HepG2 (cell line): ENCODE results near the gene STON1. TPM values are rescaled to one million over a fixed set of nuclear protein-coding genes. Genes with fewer than 3 reads are reported as not detected.

Experiments
- ATAC-seq: fragments of 200-7000 bp; cut with Tn5 transposase; 3 replicates; pipeline ENCODE4 v1.9.1; 2020; ENCODE audit warnings: mild to moderate bottlenecking, moderate library complexity
- BruUV-seq: library from RNA; stranded (reverse); fragments of 400-500 nt; replicated peaks from 2 replicates; lab custom pipeline; 2021; lab: Mats Ljungman, UMichigan
- CTCF ChIA-PET: fragments of 300-600 bp; formaldehyde crosslinking; extraction: SDS; loops from one replicate; lab custom pipeline; 2021; ENCODE audit warnings: low total read pairs, inconsistent platforms, low intra/inter-chr PET ratio; lab: Yijun Ruan, JAX
- POLR2A ChIA-PET: fragments of 350-600 bp; sonication (Branson Sonifier 250); formaldehyde crosslinking; loops from one replicate; lab custom pipeline; 2020; ENCODE audit warnings: antibody characterized with exemption, inconsistent platforms; lab: Yijun Ruan, JAX
- DNase-seq: peaks from one replicate; pipeline ENCODE4 v3.0.0-alpha.2; 2015; ENCODE audit warnings: low spot score
- FAIRE-seq: peaks from 3 replicates; lab custom pipeline; 2011; peaks lifted over from hg19 to GRCh38; lab: Jason Lieb, UNC
- H2AFZ ChIP-seq: one replicate; pipeline ENCODE4 v1.6.1; 2011; ENCODE audit warnings: low read length, inconsistent platforms
- H3K27ac ChIP-seq: fragments of 300-600 bp; 3 replicates; pipeline ENCODE4 v1.8.0; 2011; ENCODE audit warnings: mixed run types, mild to moderate bottlenecking, mixed read lengths, low read length, inconsistent platforms; ENCODE audit not compliant: insufficient read depth; ENCODE audit errors: extremely low read length
- H3K27me3 ChIP-seq, 2 experiments: fragments of 200-600 bp in 1 of 2; 2 replicates in 1 of 2; 3 replicates in 1 of 2; pipeline versions ENCODE4 v1.6.0 to v1.8.0; 2011; ENCODE audit warnings: low read length in 2 of 2, mild to moderate bottlenecking in 2 of 2, moderate library complexity in 2 of 2, inconsistent platforms in 1 of 2; ENCODE audit not compliant: insufficient read depth in 2 of 2, control insufficient read depth in 1 of 2
- H3K36me3 ChIP-seq, 2 experiments: fragments of 200-600 bp in 1 of 2; replicated peaks in 1 of 2; 2 replicates in 1 of 2; 3 replicates in 1 of 2; pipeline versions ENCODE4 v1.5.1 to v1.8.0; 2011; ENCODE audit warnings: low read length in 2 of 2, inconsistent platforms in 1 of 2; ENCODE audit not compliant: insufficient read depth in 2 of 2, control insufficient read depth in 1 of 2
- H3K4me1 ChIP-seq: 2 replicates; pipeline ENCODE4 v1.5.1; 2012; ENCODE audit warnings: low read length, inconsistent platforms; ENCODE audit not compliant: insufficient read depth
- H3K4me2 ChIP-seq: 2 replicates; pipeline ENCODE4 v1.6.0; 2011; ENCODE audit warnings: low read depth, low read length, inconsistent platforms
- H3K4me3 ChIP-seq, 3 experiments: fragments of 200-600 bp in 1 of 3; sonication (generic), shearing (Covaris generic) in 1 of 3; replicated peaks in 1 of 3; 2 replicates each; pipeline ENCODE4 v1.5.1; 2011 to 2016; ENCODE audit warnings: low read length in 3 of 3, inconsistent platforms in 2 of 3, low read depth in 2 of 3, mild to moderate bottlenecking in 2 of 3, control low read depth in 1 of 3, mixed read lengths in 1 of 3; ENCODE audit not compliant: insufficient read depth in 1 of 3
- H3K79me2 ChIP-seq: one replicate; pipeline ENCODE4 v1.6.1; 2011; ENCODE audit warnings: low read length, inconsistent platforms; ENCODE audit not compliant: insufficient read depth
- H3K9ac ChIP-seq: 2 replicates; pipeline ENCODE4 v1.6.0; 2011; ENCODE audit warnings: mild to moderate bottlenecking, low read depth, low read length, inconsistent platforms; ENCODE audit not compliant: insufficient read depth
- H3K9me3 ChIP-seq: 2 replicates; pipeline ENCODE4 v1.5.1; 2012; ENCODE audit warnings: mild to moderate bottlenecking, low read length
- H4K20me1 ChIP-seq: 2 replicates; pipeline ENCODE4 v1.6.0; 2011; ENCODE audit warnings: inconsistent platforms, mild to moderate bottlenecking, low read length, moderate library complexity; ENCODE audit not compliant: insufficient read depth
- ARNTL ChIP-seq: sonication (generic); formaldehyde crosslinking; IDR thresholded peaks from 2 replicates; pipeline ENCODE4 v1.4.0; 2020; ENCODE audit warnings: mild to moderate bottlenecking, missing genetic modification reagents
- BORCS8-MEF2B ChIP-seq: sonication (generic); formaldehyde crosslinking; IDR thresholded peaks from 2 replicates; pipeline ENCODE4 v1.8.0; 2022; ENCODE audit warnings: mild to moderate bottlenecking, missing genetic modification reagents
- MXD3 ChIP-seq: IDR thresholded peaks from 2 replicates; pipeline ENCODE4 v1.6.1; 2016; ENCODE audit warnings: mild to moderate bottlenecking, missing biosample characterization, missing genetic modification reagents
- ZMAT3 ChIP-seq: sonication (generic); formaldehyde crosslinking; conservative IDR thresholded peaks from 2 replicates; pipeline ENCODE4 v1.7.0; 2021; ENCODE audit warnings: missing genetic modification reagents
- ZNF503 ChIP-seq: sonication (generic); formaldehyde crosslinking; IDR thresholded peaks from 2 replicates; pipeline ENCODE4 v1.4.0; 2020; ENCODE audit warnings: missing genetic modification reagents
- WGBS: methylation state at CpG from one replicate; pipeline ENCODE4 v1.1.6; 2017; ENCODE audit warnings: low lambda C conversion rate; 5-methylcytosine and 5-hydroxymethylcytosine counted together
- in situ Hi-C: cut with HindIII; loops from 2 replicates; pipeline ENCODE4 v1.10.0; 2017; ENCODE audit warnings: low pct_unique_long_range_greater_than_20kb; ENCODE audit not compliant: extremely low pct_ligation_motif_present
- intact Hi-C: fragments of 100-400 bp; cut with micrococcal nuclease; formaldehyde crosslinking; loops from one replicate; pipeline ENCODE4 v1.10.0; 2022; ENCODE audit not compliant: unreplicated experiment
- polyA plus RNA-seq, 8 experiments: library from polyadenylated mRNA; depleted of rRNA in 3 of 8; stranded (reverse) in 7 of 8; unstranded in 1 of 8; fragments of >200 nt; fragmentation: Illumina TruSeq in 4 of 8; extraction: Trizol in 4 of 8; gene quantifications; 2 replicates each; pipeline versions ENCODE4 v1.2.1 to v1.2.3, GENCODE V29; 2011 to 2016; ENCODE audit warnings: low read depth in 4 of 8, missing spikeins in 1 of 8, mixed read lengths in 1 of 8; ENCODE audit not compliant: insufficient read depth in 1 of 8
- total RNA-seq, 5 experiments: library from RNA; depleted of rRNA; stranded (reverse); fragments of >200 nt; fragmentation: Illumina TruSeq; extraction: Trizol; gene quantifications; 2 replicates each; pipeline ENCODE4 v1.2.3, GENCODE V29; 2016; ENCODE audit warnings: low read depth in 1 of 5

STON1 gene
- total and polyA plus RNA-seq, 2 of the 13 experiments (the other 11 are each of a cell fraction or from before 2014, with no cell fraction given) = 0.09 to 0.28 TPM

GRCh38 chr2:48548840-48549239 lies 18.9 kb downstream of the STON1 start:
- in situ Hi-C loops (no loop called here), intact Hi-C loops (no loop called here)
- ATAC-seq = no peak

More at GRCh38 chr2:48548840-48549239, 18.9 kb downstream of the STON1 start:
- POLR2A ChIA-PET = no interaction called here
- no peak overlapping the region for H3K9ac ChIP-seq
- 66% methylated on average over 5 of the region's 5 CpGs for WGBS
- TF ChIP-seq BORCS8-MEF2B (CRISPR knock-in tag) = no peak
- TF ChIP-seq ZNF503 (CRISPR knock-in tag) = no peak
- TF ChIP-seq ARNTL (CRISPR knock-in tag) = no peak
- TF ChIP-seq MXD3 = no peak
- no peak for TF ChIP-seq ZMAT3 (CRISPR knock-in tag)
- no peak overlapping the region for H3K27ac ChIP-seq
- peaks cover 2 to 3% of the 10 kb centered on the region in 2 experiments; a peak in 1 of 5 replicates for H3K27me3 ChIP-seq
- no TSS peak for BruUV-seq
- H3K79me2 ChIP-seq = no peaks in the 10 kb centered on the region
- FAIRE-seq (no peak), DNase-seq (no peak)
- H3K9me3 ChIP-seq = no peaks in the 10 kb centered on the region
- H4K20me1 ChIP-seq = no peaks in the 10 kb centered on the region
- H3K4me3 ChIP-seq = no peak overlapping the region
- no peak overlapping the region for H2AFZ ChIP-seq
- CTCF ChIA-PET = no interaction called here
- no peak overlapping the region for H3K4me2 ChIP-seq
- H3K36me3 ChIP-seq = no peaks in the 10 kb centered on the region
- H3K4me1 ChIP-seq = peaks cover 17% of the 10 kb centered on the region
